Measurements from ENCODE around the gene PPP6R3.

The PPP6R3 gene

DNA sequence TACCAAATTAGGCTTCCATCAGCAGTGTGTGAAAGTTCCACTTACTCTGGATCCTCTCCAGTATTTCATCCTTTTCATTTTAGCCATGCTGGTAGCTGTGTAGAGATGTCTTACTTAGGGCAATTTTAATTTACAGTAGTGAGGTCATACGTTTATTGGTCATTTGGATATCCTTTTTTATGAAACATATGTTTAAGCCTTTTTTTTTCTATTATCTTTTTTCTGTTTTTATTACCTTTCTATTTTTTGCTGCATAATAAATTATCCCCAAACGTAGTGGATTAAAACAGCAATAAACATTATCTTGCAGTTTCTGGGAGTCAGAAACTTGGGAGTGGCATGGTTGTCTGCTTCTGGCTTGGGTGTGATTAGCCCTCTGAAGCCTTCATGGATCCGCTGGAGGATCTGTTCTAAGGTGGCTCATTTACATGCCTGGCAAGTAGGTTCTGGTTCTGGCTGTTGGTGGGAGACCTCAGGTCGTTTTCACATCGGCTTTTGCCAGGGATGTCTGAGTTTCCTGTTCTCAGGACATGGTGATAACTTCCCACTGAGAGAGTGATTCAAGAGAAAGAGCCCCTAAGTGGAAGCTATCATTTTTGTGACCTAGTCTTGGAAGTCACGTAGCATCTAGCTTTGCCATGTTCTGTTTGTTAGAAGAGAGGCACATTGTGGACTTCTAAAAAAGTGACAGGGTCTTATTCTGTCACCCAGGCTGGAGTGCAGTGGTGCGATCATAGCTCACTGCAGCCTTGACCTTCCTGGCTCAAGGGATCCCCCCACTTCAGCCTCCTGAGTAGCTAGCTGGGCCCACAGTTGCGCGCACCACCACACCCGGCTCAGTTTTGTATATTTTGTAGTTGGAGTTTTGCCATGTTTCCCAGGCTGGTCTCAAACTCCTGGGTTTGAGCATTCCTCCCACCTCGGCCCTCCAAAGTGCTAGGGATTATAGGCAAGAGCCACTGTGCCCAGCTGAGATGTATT, 38.6 kb downstream of the PPP6R3 start:
- Mint-ChIP-seq H3K27ac (peak overlapping the region in 2 of 3 experiments; percentile 26 to 32), H3K27me3 (ENCODE audit: low read depth) (no peaks in the 10 kb centered on the region), H3K4me1 (peaks cover 60% of the 10 kb centered on the region), H3K4me3 (no peak overlapping the region), H3K36me3 (ENCODE audit: low read depth) (no peaks in the 10 kb centered on the region), H3K9me3 (no peaks in the 10 kb centered on the region)
- TF ChIP-seq, protein P1, sequence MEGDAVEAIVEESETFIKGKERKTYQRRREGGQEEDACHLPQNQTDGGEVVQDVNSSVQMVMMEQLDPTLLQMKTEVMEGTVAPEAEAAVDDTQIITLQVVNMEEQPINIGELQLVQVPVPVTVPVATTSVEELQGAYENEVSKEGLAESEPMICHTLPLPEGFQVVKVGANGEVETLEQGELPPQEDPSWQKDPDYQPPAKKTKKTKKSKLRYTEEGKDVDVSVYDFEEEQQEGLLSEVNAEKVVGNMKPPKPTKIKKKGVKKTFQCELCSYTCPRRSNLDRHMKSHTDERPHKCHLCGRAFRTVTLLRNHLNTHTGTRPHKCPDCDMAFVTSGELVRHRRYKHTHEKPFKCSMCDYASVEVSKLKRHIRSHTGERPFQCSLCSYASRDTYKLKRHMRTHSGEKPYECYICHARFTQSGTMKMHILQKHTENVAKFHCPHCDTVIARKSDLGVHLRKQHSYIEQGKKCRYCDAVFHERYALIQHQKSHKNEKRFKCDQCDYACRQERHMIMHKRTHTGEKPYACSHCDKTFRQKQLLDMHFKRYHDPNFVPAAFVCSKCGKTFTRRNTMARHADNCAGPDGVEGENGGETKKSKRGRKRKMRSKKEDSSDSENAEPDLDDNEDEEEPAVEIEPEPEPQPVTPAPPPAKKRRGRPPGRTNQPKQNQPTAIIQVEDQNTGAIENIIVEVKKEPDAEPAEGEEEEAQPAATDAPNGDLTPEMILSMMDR (IDR thresholded peaks at IDR 0.05; ENCODE audit: unreplicated experiment in 3 of 3): no peak

DNA sequence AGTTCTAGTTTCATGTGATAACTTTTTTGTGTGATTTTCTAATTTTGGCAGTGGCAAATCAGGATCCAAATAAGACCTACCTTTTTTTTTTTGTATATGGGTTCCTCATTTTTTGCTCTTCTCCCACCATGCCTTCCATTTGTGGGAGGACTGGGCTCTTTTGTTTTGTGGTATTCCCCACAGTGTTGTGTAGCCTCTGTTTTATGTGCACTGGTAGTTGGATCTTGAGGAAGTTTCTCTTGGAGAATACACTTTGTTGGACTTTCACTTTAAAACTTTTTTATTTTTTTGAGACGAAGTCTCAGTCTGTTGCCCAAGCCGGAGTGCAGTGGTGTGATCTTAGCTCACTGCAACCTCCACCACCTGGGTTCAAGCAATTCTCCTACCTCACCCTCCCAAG, 39.7 kb downstream of the PPP6R3 start:
- H3K9me3 Mint-ChIP-seq: no peaks in the 10 kb centered on the region
- H3K36me3 Mint-ChIP-seq (ENCODE audit: low read depth): no peaks in the 10 kb centered on the region
- TF ChIP-seq, protein P1 (IDR thresholded peaks at IDR 0.05; ENCODE audit: unreplicated experiment in 3 of 3): no peak
- no peak overlapping the region for H3K4me3 Mint-ChIP-seq
- no peak overlapping the region for H3K27ac Mint-ChIP-seq
- H3K4me1 Mint-ChIP-seq: peaks cover 68% of the 10 kb centered on the region
- no peaks in the 10 kb centered on the region for H3K27me3 Mint-ChIP-seq (ENCODE audit: low read depth)

DNA sequence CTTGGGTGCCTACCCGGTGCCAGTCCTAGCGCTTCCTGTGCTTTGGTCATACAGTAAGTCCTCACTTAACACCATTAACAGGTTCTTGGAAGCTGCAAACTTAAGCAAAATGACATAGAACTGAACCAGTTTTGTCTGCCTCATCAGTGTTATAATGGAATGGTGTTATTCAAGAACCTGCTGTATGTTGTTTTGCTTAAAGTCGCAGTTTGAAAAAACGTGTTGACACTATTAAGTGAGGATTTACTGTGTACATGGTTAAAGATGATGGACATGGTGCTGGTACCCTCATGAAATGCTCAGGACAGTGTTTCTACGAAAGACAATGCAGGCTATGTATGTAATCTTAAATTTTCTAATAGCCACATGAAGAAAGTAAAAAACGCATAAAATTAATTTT, 41.3 kb downstream of the PPP6R3 start:
- TF ChIP-seq, protein P1 (IDR thresholded peaks at IDR 0.05; ENCODE audit: unreplicated experiment in 3 of 3): no peak
- no peaks in the 10 kb centered on the region for H3K27me3 Mint-ChIP-seq (ENCODE audit: low read depth)
- no peaks in the 10 kb centered on the region for H3K36me3 Mint-ChIP-seq (ENCODE audit: low read depth)
- H3K27ac Mint-ChIP-seq: no peak overlapping the region
- H3K9me3 Mint-ChIP-seq: no peaks in the 10 kb centered on the region
- peaks cover 76% of the 10 kb centered on the region for H3K4me1 Mint-ChIP-seq
- no peak overlapping the region for H3K4me3 Mint-ChIP-seq

DNA sequence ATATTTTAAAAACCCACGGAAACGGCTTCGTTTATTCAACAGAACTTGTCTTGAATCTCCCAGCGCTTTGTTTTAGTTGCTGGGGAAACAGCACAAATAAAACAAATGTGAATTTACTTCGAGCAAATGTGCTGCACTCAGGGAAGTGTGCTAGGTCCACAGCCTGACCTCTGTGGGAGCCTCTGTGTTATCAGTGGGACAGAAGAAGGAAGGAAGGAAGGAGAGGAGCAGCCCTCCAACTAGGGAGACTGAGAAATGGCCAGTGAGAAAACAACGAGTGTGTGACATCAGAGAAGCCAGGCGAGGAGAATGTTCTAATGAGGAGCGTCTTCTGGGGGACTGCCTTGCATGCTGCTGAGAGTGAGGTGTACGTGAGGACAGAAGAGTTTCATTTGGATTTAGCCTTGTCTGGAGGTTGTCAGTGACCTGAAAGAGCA, 42.7 kb downstream of the PPP6R3 start:
- H3K27ac Mint-ChIP-seq: peak overlapping the region; percentile 7 to 24 (median 9)
- peaks cover 76% of the 10 kb centered on the region for H3K4me1 Mint-ChIP-seq
- H3K9me3 Mint-ChIP-seq: no peaks in the 10 kb centered on the region
- peaks cover 6% of the 10 kb centered on the region for H3K36me3 Mint-ChIP-seq (ENCODE audit: low read depth)
- no peaks in the 10 kb centered on the region for H3K27me3 Mint-ChIP-seq (ENCODE audit: low read depth)
- TF ChIP-seq, protein P1 (IDR thresholded peaks at IDR 0.05; ENCODE audit: unreplicated experiment in 3 of 3): no peak
- no peak overlapping the region for H3K4me3 Mint-ChIP-seq

DNA sequence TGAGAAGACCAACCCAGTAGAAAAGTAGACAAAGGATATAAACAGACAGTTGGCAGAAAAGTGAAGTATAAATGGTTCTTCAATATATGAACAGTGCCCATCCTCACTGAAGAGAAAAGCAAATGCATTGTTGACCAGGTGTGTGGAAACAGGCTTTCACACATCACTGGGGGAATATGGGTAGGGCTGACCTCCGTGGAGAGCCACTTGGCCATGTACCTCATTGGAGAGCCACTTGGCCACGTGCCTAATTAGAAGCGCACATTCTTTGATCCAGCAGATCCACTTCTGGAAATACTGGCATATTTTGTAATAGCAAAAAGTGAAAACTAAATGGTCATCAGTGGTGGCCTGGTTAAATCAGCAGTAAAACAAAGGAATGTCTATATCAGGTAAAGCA, 43.2 kb downstream of the PPP6R3 start:
- TF ChIP-seq, protein P1 (IDR thresholded peaks at IDR 0.05; ENCODE audit: unreplicated experiment in 3 of 3): no peak
- Mint-ChIP-seq H3K27ac (peak overlapping the region in 2 of 3 experiments; percentile 9 to 24), H3K4me1 (peaks cover 74% of the 10 kb centered on the region), H3K27me3 (ENCODE audit: low read depth) (no peaks in the 10 kb centered on the region), H3K36me3 (ENCODE audit: low read depth) (peaks cover 6% of the 10 kb centered on the region), H3K9me3 (no peaks in the 10 kb centered on the region), H3K4me3 (no peak overlapping the region)
